ENCODE results near the gene FHIT.

DNA sequence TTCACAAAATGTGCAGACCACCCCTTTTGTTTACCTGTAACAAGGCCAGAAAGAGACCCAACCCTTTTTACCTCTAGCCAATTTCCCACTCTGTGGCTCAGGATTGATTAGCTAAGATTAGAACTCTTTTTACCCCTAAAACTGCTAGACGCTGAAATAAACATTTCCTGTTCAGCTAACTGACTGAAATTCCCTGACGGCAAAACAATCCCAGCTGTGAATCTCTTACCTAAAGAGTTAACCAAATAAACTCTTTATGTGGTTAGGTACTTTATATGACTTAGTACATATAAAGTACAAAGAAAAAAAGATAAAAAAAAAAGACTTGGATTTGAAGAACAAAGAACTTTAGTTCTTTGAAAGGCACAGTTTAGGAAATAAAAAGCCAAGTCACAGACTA lies 988.7 kb downstream of the FHIT start:
- TF ChIP-seq ZNF274 (IDR thresholded peaks at IDR 0.05; ENCODE audit: low read depth, low read length): no peak
- no peak for TF ChIP-seq YY1 (IDR thresholded peaks at IDR 0.05; ENCODE audit: insufficient read depth, insufficient read length)
- no peak for TF ChIP-seq SUZ12 (IDR thresholded peaks at IDR 0.05; ENCODE audit: extremely low read depth, insufficient read depth, insufficient read length)
